GM12873 (cell line): ENCODE measurements around the gene ZFP28.

Source experiments
- TF ChIP-seq, protein P1 (sequence below): IDR thresholded peaks from 2 replicates; pipeline ENCODE4 v1.5.1; 2012; ENCODE audit warnings: low read depth, mild to moderate bottlenecking, moderate library complexity, low read length, control low read depth; ENCODE audit not compliant: insufficient read depth; ENCODE audit errors: missing control alignments

ZFP28 gene

GRCh38 chr19:56572589-56572988 is 33.8 kb downstream of the ZFP28 start:
- TF ChIP-seq, protein P1, sequence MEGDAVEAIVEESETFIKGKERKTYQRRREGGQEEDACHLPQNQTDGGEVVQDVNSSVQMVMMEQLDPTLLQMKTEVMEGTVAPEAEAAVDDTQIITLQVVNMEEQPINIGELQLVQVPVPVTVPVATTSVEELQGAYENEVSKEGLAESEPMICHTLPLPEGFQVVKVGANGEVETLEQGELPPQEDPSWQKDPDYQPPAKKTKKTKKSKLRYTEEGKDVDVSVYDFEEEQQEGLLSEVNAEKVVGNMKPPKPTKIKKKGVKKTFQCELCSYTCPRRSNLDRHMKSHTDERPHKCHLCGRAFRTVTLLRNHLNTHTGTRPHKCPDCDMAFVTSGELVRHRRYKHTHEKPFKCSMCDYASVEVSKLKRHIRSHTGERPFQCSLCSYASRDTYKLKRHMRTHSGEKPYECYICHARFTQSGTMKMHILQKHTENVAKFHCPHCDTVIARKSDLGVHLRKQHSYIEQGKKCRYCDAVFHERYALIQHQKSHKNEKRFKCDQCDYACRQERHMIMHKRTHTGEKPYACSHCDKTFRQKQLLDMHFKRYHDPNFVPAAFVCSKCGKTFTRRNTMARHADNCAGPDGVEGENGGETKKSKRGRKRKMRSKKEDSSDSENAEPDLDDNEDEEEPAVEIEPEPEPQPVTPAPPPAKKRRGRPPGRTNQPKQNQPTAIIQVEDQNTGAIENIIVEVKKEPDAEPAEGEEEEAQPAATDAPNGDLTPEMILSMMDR: no peak

DNA sequence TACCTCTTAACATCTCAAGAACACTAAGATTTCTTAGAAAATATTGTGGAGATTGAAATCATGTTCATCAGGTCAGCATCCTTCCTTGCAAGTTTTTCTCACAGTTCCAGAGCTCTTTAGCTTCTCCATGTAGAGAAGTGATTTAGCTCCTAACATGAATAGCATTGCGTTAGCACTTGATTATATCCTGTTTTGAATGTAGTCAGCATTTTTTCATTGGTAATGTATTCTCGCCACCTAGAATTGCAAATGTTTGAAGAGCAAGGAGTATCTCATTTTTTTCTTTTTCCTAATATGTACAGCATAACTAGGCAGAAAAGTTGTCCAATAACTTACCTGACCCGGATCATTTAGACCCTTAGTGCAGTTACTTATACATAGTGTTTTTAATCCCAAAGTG is 35.2 kb downstream of the ZFP28 start:
- TF ChIP-seq, protein P1: no peak

DNA sequence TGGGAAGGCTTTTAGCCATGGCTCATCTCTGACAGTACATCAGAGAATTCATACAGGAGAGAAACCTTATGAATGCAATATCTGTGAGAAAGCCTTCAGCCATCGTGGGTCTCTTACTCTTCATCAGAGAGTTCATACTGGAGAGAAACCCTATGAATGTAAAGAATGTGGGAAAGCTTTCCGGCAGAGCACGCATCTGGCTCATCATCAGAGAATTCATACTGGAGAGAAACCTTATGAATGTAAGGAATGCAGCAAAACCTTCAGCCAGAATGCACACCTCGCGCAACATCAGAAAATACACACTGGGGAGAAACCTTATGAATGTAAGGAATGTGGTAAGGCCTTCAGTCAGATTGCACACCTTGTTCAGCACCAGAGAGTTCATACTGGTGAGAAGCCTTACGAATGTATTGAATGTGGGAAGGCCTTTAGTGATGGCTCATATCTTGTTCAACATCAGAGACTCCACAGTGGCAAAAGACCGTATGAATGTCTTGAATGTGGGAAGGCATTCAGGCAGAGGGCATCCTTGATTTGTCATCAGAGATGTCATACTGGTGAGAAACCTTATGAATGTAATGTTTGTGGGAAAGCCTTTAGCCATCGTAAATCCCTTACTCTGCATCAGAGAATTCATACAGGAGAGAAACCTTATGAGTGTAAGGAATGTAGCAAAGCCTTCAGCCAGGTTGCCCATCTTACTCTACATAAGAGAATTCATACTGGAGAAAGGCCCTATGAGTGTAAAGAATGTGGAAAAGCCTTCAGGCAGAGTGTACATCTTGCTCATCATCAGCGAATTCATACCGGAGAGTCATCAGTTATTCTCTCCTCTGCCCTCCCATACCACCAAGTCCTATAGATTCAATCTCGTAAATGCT is 39.2 kb downstream of the ZFP28 start:
- TF ChIP-seq, protein P1: no peak

GRCh38 chr19:56594446-56594782 is 55.7 kb downstream of the ZFP28 start:
- TF ChIP-seq, protein P1: no peak

- TF ChIP-seq, protein P1: no peak
These were observed 56.2 kb downstream of the ZFP28 start, which contains the start of gene ZNF71 for GRCh38 chr19:56594783-56595547. ZNF71 (plus strand) TSS chr19:56595302; CDS start chr19:56601559, 6,257 bp downstream.

DNA sequence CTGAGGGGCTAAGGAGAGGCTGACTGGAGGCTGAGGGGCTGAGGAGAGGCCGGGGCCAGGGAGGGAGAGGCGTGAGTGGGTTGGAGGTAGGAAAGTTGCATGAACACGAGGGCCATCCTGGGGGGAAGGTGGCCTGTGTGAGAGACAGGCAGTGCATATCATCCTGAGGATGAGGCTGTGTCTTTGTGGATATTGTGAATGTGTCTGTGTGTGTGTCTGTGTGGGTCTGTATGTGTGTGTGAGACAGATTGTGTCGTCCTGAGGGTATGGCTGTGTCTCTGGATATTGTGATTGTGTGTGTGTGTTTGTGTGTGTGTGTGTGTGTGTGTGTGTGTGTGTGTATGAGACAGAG is 56.8 kb downstream of the ZFP28 start:
- TF ChIP-seq, protein P1: no peak

DNA sequence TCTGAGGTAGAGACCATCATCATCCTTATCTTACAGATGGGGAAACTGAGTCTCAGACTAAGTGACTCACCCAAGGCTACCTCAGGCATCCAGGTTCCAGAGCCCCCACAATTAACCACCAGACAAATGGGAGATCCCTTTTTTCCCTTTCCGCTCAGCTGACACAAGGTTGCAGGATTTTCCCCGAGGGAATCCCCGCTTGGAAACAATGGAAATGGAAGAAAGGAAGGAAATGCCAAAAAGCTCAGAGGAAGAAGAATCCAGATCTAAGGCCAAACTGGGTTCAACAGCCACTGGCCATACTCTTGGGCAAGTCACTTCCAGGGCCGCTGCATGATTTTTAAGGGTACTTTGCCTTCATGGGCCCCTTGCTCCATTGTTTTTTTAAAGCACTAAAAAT is 57.9 kb downstream of the ZFP28 start:
- TF ChIP-seq, protein P1: no peak
